Mucosa of rectum (tissue), 2 donors: ENCODE data around the gene SYT1.

Experiments
- H3K27ac ChIP-seq, 2 donors: one replicate each; pipeline ENCODE4 v1.7.0; 2013; ENCODE audit warnings: inconsistent platforms in 2 of 2, low read depth in 2 of 2, low read length in 2 of 2
- H3K27me3 ChIP-seq, 2 donors: one replicate each; pipeline ENCODE4 v1.7.0; 2013; ENCODE audit warnings: low read length in 2 of 2; ENCODE audit not compliant: control insufficient read depth in 2 of 2, insufficient read depth in 2 of 2
- H3K36me3 ChIP-seq, 2 donors: one replicate each; pipeline ENCODE4 v1.7.0; 2013; ENCODE audit warnings: low read length in 2 of 2; ENCODE audit not compliant: control insufficient read depth in 2 of 2, insufficient read depth in 2 of 2
- H3K4me1 ChIP-seq, 2 donors: one replicate each; pipeline ENCODE4 v1.7.0; 2013; ENCODE audit warnings: low read length in 2 of 2, mild to moderate bottlenecking in 1 of 2; ENCODE audit not compliant: control insufficient read depth in 2 of 2, insufficient read depth in 2 of 2
- H3K4me3 ChIP-seq, 2 donors: one replicate each; pipeline ENCODE4 v1.7.0; 2013; ENCODE audit warnings: low read length in 2 of 2
- H3K9ac ChIP-seq, 2 donors: one replicate each; pipeline ENCODE4 v1.7.0; 2013; ENCODE audit warnings: low read length in 2 of 2, low read depth in 1 of 2, mild to moderate bottlenecking in 1 of 2
- H3K9me3 ChIP-seq, 2 donors: one replicate each; pipeline ENCODE4 v1.7.0; 2013; ENCODE audit warnings: low read length in 2 of 2; ENCODE audit not compliant: control insufficient read depth in 2 of 2
- donor health status: healthy.
- donor health status: Normal muscosa, but diverticular disease.

SYT1 gene

DNA sequence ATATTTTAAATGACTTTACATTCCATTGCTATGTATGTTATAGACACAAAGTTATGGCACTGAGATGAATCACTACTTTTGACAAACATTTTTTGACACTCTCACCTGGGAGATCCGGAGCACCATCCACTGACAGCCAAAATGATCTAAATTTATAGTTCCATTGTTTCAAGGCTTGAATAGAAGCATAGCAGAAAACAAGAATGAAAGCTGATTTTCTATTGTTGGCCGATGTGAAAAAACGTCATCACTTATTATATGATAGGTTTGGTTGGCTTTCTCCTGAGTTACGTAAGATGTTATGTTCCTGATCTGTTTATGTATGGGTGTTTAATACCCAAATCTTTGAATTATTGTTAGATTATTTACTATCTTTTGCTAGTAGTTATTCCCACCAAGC, 520.0 kb downstream of the SYT1 start:
- H3K9me3 ChIP-seq: no peaks in the 10 kb centered on the region
- H3K27me3 ChIP-seq: no peaks in the 10 kb centered on the region

GRCh38 chr12:79388011-79388410, 523.4 kb downstream of the SYT1 start:
- no peaks in the 10 kb centered on the region for H3K4me1 ChIP-seq
- no peak overlapping the region for H3K4me3 ChIP-seq
- no peaks in the 10 kb centered on the region for H3K9me3 ChIP-seq
- H3K27me3 ChIP-seq: no peaks in the 10 kb centered on the region
- no peaks in the 10 kb centered on the region for H3K36me3 ChIP-seq
- no peak overlapping the region for H3K27ac ChIP-seq
- H3K9ac ChIP-seq: no peak overlapping the region

More for the DNA sequence above, 520.0 kb downstream of the SYT1 start:
- Histone ChIP-seq H3K4me1 (no peaks in the 10 kb centered on the region), H3K36me3 (no peaks in the 10 kb centered on the region), H3K27ac (no peak overlapping the region), H3K9ac (no peak overlapping the region), H3K4me3 (no peak overlapping the region)

- Histone ChIP-seq H3K36me3 (no peaks in the 10 kb centered on the region), H3K4me1 (no peaks in the 10 kb centered on the region), H3K4me3 (no peak overlapping the region), H3K9me3 (no peaks in the 10 kb centered on the region), H3K27me3 (no peaks in the 10 kb centered on the region), H3K27ac (no peak overlapping the region), H3K9ac (no peak overlapping the region)
Measured at GRCh38 chr12:79393842-79394241, 529.3 kb downstream of the SYT1 start.

DNA sequence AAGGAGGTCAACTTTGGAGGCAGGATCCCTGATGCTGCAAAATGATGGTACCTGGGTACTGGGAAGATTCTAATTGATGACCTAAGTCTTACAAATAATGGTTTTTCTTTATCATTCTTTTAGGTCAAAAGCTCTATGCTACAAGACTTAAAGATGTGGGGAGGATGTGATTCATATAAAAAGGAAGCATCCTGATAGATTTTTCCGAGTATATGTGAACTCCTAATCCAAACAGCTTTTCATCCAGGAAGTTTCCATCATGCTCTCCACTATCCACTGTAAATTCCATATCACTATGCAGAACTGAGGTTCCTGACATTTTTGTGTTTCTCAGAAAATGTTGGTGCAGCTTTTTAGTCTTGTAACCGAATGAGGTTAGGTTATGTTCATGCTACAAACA, 533.0 kb downstream of the SYT1 start:
- Histone ChIP-seq H3K9ac (no peak overlapping the region), H3K27ac (no peak overlapping the region), H3K9me3 (no peaks in the 10 kb centered on the region), H3K27me3 (no peaks in the 10 kb centered on the region), H3K4me1 (no peaks in the 10 kb centered on the region), H3K36me3 (no peaks in the 10 kb centered on the region), H3K4me3 (no peak overlapping the region)

DNA sequence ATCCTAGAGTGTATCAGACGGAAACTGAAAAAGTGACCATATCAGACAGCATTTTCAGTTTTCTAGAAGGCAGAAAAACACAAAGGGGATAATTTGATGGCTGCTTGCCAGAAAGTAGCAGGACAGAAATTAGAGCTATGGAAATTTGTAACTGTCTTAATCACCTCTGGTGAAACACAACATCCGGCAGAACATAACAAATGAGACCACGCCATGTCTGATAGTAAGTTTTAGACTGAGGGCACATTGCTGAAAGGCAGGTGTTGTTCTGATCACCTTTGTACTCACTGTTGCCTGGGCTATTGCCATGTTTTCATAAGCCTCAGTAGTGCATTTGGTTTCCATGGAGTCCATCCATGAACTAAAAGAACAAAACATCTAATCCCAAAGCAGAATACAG, 535.9 kb downstream of the SYT1 start:
- Histone ChIP-seq H3K9ac (no peak overlapping the region), H3K27ac (no peak overlapping the region), H3K36me3 (no peaks in the 10 kb centered on the region), H3K9me3 (no peaks in the 10 kb centered on the region), H3K4me3 (no peak overlapping the region), H3K27me3 (no peaks in the 10 kb centered on the region), H3K4me1 (no peaks in the 10 kb centered on the region)

- H3K4me3 ChIP-seq: no peak overlapping the region
- H3K27me3 ChIP-seq: no peaks in the 10 kb centered on the region
- no peak overlapping the region for H3K27ac ChIP-seq
- H3K9me3 ChIP-seq: no peaks in the 10 kb centered on the region
- H3K4me1 ChIP-seq: no peaks in the 10 kb centered on the region
- H3K36me3 ChIP-seq: no peaks in the 10 kb centered on the region
- H3K9ac ChIP-seq: no peak overlapping the region
Measured at GRCh38 chr12:79402606-79403005, 538.0 kb downstream of the SYT1 start.

GRCh38 chr12:79406993-79407392, 542.4 kb downstream of the SYT1 start:
- Histone ChIP-seq H3K27me3 (no peaks in the 10 kb centered on the region), H3K4me3 (no peak overlapping the region), H3K9ac (no peak overlapping the region), H3K4me1 (peaks cover 0 to 5% of the 10 kb centered on the region in 2 donors), H3K27ac (no peak overlapping the region), H3K9me3 (no peaks in the 10 kb centered on the region), H3K36me3 (no peaks in the 10 kb centered on the region)

GRCh38 chr12:79407671-79408622, 543.4 kb downstream of the SYT1 start:
- H3K27me3 ChIP-seq: no peaks in the 10 kb centered on the region
- no peaks in the 10 kb centered on the region for H3K36me3 ChIP-seq
- no peak overlapping the region for H3K9ac ChIP-seq
- peaks cover 0 to 5% of the 10 kb centered on the region in 2 donors for H3K4me1 ChIP-seq
- H3K4me3 ChIP-seq: no peak overlapping the region
- no peaks in the 10 kb centered on the region for H3K9me3 ChIP-seq
- no peak overlapping the region for H3K27ac ChIP-seq

DNA sequence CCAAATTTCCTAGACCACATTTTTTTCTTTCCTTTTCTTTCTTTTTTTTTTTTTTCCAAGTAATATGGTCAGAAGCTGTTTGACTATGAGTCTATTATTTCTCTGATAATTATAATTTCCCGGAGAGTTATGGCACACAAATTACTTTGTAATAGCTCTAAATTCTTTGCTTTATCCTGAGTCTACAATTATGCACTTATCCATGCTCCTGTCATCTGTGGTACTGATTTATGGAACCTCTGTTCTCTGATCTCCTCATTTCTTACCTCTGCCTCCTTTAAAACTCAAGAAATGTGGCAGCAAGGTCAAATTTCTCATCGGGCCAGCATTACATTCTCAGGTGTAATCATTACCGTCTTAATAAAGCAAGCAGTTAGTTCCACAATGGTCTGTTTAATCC, 544.1 kb downstream of the SYT1 start:
- Histone ChIP-seq H3K27me3 (no peaks in the 10 kb centered on the region), H3K27ac (peak overlapping the region in 1 of 2 donors; percentile 38), H3K4me1 (peaks cover 0 to 10% of the 10 kb centered on the region in 2 donors), H3K9ac (no peak overlapping the region), H3K4me3 (no peak overlapping the region), H3K36me3 (no peaks in the 10 kb centered on the region), H3K9me3 (no peaks in the 10 kb centered on the region)

- Histone ChIP-seq H3K4me1 (peaks cover under 1 to 19% of the 10 kb centered on the region in 2 donors), H3K4me3 (no peak overlapping the region), H3K36me3 (no peaks in the 10 kb centered on the region), H3K27ac (peak overlapping the region in 1 of 2 donors; percentile 36), H3K9me3 (no peaks in the 10 kb centered on the region), H3K27me3 (no peaks in the 10 kb centered on the region), H3K9ac (no peak overlapping the region)
Measured at GRCh38 chr12:79409562-79409961, 545.0 kb downstream of the SYT1 start.
